ENCODE measurements around the gene SPATS2. TPM values are rescaled to one million over a fixed set of nuclear protein-coding genes. Genes with fewer than 3 reads are reported as not detected.

Gene SPATS2
- total RNA-seq, 1 experiment from 2014 or later = 56.3 TPM

DNA sequence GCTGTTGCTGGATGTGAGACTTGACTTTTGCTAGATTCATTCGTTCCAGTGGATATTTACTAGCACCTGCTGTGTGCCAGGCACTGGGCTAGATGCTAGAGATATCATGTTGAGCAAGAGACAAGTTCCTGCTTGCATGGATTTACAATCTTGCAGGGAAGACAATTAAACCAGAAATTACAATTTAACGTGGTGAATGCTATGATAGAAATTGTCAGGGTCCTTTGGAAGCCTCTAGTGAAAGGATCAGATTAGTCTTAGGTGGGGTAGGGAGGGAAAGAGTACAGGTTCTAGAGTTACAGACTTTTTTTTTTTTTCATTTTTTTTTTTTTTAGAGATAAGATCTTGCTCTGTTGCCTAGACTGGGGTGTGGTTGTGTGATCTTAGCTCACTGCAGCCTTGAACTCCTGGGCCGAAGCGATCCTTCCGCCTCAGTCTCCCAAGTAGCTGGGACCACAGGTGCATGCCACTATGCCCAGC is 36.7 kb downstream of the SPATS2 start:
- H3K4me1 ChIP-seq (ENCODE audit: control insufficient read depth, insufficient read depth, low read length) = no peaks in the 10 kb centered on the region
- ATAC-seq = no peak
- no peaks in the 10 kb centered on the region for H3K36me3 ChIP-seq (ENCODE audit: control insufficient read depth, insufficient read depth, low read length)
- H3K9me3 ChIP-seq (ENCODE audit: control insufficient read depth, insufficient read depth, low read depth, low read length) = no peaks in the 10 kb centered on the region
- POLR2A ChIA-PET = interaction anchor here (0.7 to 0.9 kb wide), 2 partner anchors 33 to 87 kb away, joined by 3 to 7 read pairs; no protein-coding TSS in a partner anchor
- no TSS peak for BruUV-seq (replicated peaks)
- TF ChIP-seq TCF7L2 (IDR thresholded peaks at IDR 0.05; ENCODE audit: low read depth, low read length) = no peak
- intact Hi-C loops (cut with micrococcal nuclease; ENCODE audit: unreplicated experiment) (no loop called here), in situ Hi-C loops (cut with HindIII; ENCODE audit: low pct_unique_long_range_greater_than_20kb, low sequenced_read_pairs) (no loop called here)
- no peak overlapping the region for H3K27ac ChIP-seq (ENCODE audit: low read length)
- H3K27me3 ChIP-seq (ENCODE audit: control insufficient read depth, insufficient read depth, low read length) = no peaks in the 10 kb centered on the region
- H3K4me3 ChIP-seq (ENCODE audit: low read depth in 2 of 2, low read length in 2 of 2) = no peak overlapping the region
- CTCF ChIA-PET = no interaction called here
- DNase-seq (ENCODE audit: low read depth, low spot score) = no peak

DNA sequence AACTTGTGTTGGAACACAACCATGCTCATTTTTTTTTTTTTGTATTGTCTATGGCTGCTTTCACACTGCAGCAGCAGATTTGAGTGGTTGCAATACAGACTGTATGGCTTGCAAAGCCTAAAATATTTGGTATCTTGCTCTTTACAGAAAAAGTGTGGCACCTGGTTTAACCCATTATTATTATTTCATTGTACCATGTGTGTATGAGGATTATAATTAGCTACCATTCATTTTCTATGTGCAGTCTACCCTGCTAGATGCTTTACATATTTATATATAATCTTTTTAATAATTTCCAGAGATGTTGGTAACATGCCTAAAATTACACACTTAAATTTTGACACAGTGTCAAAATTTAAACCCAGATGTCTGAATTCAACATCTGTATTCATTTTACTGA is 37.7 kb downstream of the SPATS2 start:
- Histone ChIP-seq H3K4me3 (ENCODE audit: low read depth in 2 of 2, low read length in 2 of 2) (no peak overlapping the region), H3K27ac (ENCODE audit: low read length) (no peak overlapping the region), H3K27me3 (ENCODE audit: control insufficient read depth, insufficient read depth, low read length) (no peaks in the 10 kb centered on the region), H3K9me3 (ENCODE audit: control insufficient read depth, insufficient read depth, low read depth, low read length) (no peaks in the 10 kb centered on the region), H3K4me1 (ENCODE audit: control insufficient read depth, insufficient read depth, low read length) (no peaks in the 10 kb centered on the region), H3K36me3 (ENCODE audit: control insufficient read depth, insufficient read depth, low read length) (no peaks in the 10 kb centered on the region)
- ChIA-PET POLR2A (interaction anchor here (0.9 kb wide), 1 partner anchor 34 kb away, joined by 3 read pairs; no protein-coding TSS in a partner anchor), CTCF (no interaction called here)
- intact Hi-C loops (cut with micrococcal nuclease; ENCODE audit: unreplicated experiment) (no loop called here), in situ Hi-C loops (cut with HindIII; ENCODE audit: low pct_unique_long_range_greater_than_20kb, low sequenced_read_pairs) (no loop called here)
- no peak for DNase-seq (ENCODE audit: low read depth, low spot score)
- ATAC-seq = no peak
- TF ChIP-seq SIN3A (IDR thresholded peaks at IDR 0.05; ENCODE audit: borderline replicate concordance, insufficient read depth, low read depth, low read length) (no peak), TCF7L2 (IDR thresholded peaks at IDR 0.05; ENCODE audit: low read depth, low read length) (no peak), POLR2AphosphoS5 (IDR thresholded peaks at IDR 0.05; ENCODE audit: low read depth, low read length) (no peak)
- TF ChIP-seq, protein P1, sequence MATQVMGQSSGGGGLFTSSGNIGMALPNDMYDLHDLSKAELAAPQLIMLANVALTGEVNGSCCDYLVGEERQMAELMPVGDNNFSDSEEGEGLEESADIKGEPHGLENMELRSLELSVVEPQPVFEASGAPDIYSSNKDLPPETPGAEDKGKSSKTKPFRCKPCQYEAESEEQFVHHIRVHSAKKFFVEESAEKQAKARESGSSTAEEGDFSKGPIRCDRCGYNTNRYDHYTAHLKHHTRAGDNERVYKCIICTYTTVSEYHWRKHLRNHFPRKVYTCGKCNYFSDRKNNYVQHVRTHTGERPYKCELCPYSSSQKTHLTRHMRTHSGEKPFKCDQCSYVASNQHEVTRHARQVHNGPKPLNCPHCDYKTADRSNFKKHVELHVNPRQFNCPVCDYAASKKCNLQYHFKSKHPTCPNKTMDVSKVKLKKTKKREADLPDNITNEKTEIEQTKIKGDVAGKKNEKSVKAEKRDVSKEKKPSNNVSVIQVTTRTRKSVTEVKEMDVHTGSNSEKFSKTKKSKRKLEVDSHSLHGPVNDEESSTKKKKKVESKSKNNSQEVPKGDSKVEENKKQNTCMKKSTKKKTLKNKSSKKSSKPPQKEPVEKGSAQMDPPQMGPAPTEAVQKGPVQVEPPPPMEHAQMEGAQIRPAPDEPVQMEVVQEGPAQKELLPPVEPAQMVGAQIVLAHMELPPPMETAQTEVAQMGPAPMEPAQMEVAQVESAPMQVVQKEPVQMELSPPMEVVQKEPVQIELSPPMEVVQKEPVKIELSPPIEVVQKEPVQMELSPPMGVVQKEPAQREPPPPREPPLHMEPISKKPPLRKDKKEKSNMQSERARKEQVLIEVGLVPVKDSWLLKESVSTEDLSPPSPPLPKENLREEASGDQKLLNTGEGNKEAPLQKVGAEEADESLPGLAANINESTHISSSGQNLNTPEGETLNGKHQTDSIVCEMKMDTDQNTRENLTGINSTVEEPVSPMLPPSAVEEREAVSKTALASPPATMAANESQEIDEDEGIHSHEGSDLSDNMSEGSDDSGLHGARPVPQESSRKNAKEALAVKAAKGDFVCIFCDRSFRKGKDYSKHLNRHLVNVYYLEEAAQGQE (IDR thresholded peaks at IDR 0.05; ENCODE audit: insufficient read depth in 1 of 2, low read depth in 2 of 2, low read length in 1 of 2) = no peak
- TF ChIP-seq, protein P2, sequence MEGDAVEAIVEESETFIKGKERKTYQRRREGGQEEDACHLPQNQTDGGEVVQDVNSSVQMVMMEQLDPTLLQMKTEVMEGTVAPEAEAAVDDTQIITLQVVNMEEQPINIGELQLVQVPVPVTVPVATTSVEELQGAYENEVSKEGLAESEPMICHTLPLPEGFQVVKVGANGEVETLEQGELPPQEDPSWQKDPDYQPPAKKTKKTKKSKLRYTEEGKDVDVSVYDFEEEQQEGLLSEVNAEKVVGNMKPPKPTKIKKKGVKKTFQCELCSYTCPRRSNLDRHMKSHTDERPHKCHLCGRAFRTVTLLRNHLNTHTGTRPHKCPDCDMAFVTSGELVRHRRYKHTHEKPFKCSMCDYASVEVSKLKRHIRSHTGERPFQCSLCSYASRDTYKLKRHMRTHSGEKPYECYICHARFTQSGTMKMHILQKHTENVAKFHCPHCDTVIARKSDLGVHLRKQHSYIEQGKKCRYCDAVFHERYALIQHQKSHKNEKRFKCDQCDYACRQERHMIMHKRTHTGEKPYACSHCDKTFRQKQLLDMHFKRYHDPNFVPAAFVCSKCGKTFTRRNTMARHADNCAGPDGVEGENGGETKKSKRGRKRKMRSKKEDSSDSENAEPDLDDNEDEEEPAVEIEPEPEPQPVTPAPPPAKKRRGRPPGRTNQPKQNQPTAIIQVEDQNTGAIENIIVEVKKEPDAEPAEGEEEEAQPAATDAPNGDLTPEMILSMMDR (IDR thresholded peaks at IDR 0.05) = no peak
- BruUV-seq (replicated peaks) = no TSS peak

DNA sequence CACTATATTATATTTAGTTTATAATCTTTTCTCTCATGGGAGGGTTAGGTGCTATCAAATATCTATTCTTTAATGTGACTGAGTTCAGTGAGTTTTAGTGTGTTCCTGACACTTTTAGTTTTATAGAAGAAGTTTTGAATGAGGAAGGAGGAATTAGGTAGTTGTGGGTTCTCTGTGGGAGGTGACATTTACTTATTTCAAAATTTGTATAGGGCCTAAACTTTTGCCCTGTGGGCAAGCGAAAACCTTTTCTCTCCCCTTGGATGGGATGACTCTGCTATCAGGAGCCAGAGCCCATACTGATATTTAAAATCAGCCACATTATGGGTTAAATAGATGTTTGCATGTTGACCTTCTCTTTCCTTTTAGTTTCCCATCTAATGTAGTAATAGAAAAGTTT is 43.6 kb downstream of the SPATS2 start:
- ChIA-PET POLR2A (interaction anchor here (0.5 to 0.7 kb wide), 2 partner anchors 108 to 363 kb away, joined by 3 to 5 read pairs; no protein-coding TSS in a partner anchor), CTCF (interaction anchor here (0.9 kb wide), 1 partner anchor 70 kb away, joined by 3 read pairs; no protein-coding TSS in a partner anchor)
- TF ChIP-seq, protein P2 (IDR thresholded peaks at IDR 0.05) = no peak
- TF ChIP-seq TCF7L2 (IDR thresholded peaks at IDR 0.05; ENCODE audit: low read depth, low read length) = no peak
- no peak for TF ChIP-seq POLR2AphosphoS5 (IDR thresholded peaks at IDR 0.05; ENCODE audit: low read depth, low read length)
- no peak for TF ChIP-seq SIN3A (IDR thresholded peaks at IDR 0.05; ENCODE audit: borderline replicate concordance, insufficient read depth, low read depth, low read length)
- TF ChIP-seq, protein P1 (IDR thresholded peaks at IDR 0.05; ENCODE audit: insufficient read depth in 1 of 2, low read depth in 2 of 2, low read length in 1 of 2) = no peak
- H3K4me3 ChIP-seq (ENCODE audit: low read depth in 2 of 2, low read length in 2 of 2) = no peak overlapping the region
- H3K9me3 ChIP-seq (ENCODE audit: control insufficient read depth, insufficient read depth, low read depth, low read length) = no peaks in the 10 kb centered on the region
- DNase-seq (ENCODE audit: low read depth, low spot score) = no peak
- H3K27ac ChIP-seq (ENCODE audit: low read length) = no peak overlapping the region
- no peaks in the 10 kb centered on the region for H3K4me1 ChIP-seq (ENCODE audit: control insufficient read depth, insufficient read depth, low read length)
- ATAC-seq = no peak
- no TSS peak for BruUV-seq (replicated peaks)
- in situ Hi-C loops (cut with HindIII; ENCODE audit: low pct_unique_long_range_greater_than_20kb, low sequenced_read_pairs) (no loop called here), intact Hi-C loops (cut with micrococcal nuclease; ENCODE audit: unreplicated experiment) (no loop called here)
- H3K36me3 ChIP-seq (ENCODE audit: control insufficient read depth, insufficient read depth, low read length) = no peaks in the 10 kb centered on the region
- H3K27me3 ChIP-seq (ENCODE audit: control insufficient read depth, insufficient read depth, low read length) = no peaks in the 10 kb centered on the region

Data from Panc1 (cell line).